HT1080 (cell line): ENCODE measurements around the gene C11orf91. TPM values are rescaled to one million over a fixed set of nuclear protein-coding genes. Genes with fewer than 3 reads are reported as not detected.
"Not testable (repeated sequence)": the region's sequence is repeated elsewhere in the genome, so short reads cannot be mapped to it uniquely, and the experiment has no call there.

Experiments
- DNase-seq: peaks from one replicate; pipeline ENCODE4 v3.0.0-alpha.2; 2015; ENCODE audit warnings: low read depth
- total RNA-seq: library from RNA; depleted of rRNA; stranded (reverse); fragments of >200 nt; shearing (Covaris generic); gene quantifications from 2 replicates; pipeline ENCODE4 v1.2.3, GENCODE V29; 2014

Gene C11orf91
- total RNA-seq, 1 experiment from 2014 or later, result 0.11 TPM

DNA sequence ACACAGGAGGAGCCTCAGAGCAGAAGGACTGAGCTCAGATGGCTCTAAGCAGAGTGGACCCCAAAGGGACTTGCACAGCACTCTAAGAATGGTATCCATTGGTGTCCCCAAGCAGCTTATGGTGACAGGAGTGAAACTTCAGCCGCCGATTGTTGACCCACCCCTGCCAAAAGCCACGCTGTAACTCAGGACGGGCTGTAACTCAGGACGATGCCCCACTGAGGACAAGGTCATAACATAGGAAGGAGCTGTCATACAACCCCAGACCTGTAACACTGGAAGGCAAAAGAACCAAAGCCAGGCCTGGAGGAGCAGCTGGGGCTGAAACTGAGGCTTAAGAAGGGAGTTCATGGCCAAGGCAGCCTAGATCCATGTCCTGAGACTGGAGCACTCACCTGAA, 21.4 kb upstream of the C11orf91 start:
- DNase-seq, result no peak

DNA sequence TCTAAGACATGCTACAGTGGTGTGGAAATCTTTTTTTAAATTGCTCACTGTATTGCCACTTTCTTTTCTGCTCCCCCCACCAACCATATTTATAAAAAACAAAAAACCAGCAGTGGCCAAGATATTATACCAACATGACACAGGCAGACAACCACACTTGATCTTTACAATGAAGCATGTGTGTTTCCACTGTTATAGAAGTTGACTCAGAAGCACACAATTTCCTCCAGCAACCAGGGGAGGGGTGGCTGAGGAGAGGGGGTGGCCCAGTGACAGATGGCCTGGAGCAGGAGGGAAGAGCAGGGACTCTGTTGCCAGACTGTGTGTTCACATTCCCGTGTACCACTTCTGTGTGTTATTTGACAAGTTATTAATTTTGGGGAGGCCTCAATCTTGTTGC, 20.8 kb upstream of the C11orf91 start:
- DNase-seq, result peak; percentile 92

DNA sequence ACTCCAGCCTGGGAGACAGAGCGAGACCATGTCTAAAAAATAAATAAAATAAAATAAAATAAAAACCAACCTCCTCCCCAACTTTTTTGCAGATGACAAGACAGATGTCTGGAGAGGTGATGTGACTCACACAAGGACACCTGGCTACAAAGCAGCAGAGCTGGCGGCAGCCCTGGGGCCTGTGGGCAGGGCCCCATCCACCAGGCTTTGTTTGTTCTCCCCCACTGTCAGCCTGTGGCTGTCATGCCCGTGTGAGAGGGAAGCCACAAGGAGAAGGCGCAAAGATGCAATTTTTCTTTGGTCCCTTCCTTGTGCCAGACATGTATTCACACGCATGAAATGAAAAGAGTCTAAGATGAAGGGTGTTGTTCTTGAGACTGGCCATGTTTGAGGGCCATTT, 19.0 kb upstream of the C11orf91 start:
- DNase-seq, result no peak

DNA sequence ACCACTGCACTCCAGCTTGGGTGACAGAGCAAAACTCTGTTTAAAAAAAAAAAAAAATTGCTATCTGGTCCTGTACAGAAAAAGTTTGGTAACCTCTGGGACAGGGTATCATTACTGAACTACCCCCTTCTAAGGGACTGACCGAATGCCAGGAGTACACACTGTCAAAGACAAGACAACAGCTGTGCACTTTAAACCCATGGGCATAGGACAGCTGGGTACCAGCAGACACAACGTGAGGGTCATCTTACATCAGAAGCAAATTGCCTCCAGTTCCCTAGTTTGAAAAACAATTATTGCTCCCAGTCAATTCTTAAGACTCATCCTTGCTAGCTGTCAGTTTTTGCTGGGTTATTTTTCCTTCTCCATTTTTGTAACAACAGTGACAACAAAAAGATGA, 17.8 kb upstream of the C11orf91 start:
- no peak for DNase-seq

DNA sequence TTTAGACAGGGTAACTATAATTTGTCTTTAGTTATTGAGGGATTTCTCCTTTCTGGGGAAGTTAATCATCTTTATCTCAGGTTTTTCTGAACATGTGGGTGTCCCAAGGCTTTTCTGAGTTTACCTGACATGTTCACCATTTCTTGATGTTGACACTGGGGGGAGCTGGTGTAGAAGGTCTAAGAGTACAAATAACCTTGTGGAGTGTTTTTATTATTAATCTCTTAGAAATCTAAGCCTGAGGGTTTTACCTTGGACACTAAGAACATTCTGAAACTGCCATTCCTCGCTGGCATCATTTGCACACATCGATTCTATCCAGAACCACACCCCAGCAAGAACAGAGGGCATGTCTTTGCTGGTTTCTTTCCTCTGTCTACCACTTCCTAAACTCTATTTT, 15.6 kb upstream of the C11orf91 start:
- peak; percentile 55 for DNase-seq

DNA sequence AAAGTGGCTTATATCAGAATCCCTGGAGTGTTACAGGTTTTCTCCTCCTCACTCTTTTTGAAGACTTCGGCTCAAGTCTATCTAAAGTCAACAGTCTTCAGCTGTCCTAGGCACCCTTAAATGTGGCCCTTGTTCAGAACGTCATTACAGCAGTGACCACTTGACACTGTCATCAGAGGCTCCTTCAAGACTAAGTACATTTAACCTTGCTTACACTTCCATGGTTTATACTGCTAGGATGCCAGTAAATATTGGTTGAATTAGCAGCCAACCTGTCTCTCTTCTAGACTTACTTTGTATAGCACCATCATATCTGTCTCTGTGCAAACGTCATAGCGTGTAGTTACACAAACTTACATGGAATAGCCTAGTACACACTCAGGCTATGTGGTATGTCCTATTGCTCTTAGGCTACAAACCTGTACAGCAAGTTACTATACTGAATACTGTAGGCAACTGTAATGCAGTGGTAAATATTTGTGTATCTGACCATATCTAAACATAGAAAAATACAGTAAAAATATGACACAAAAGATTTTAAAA, 13.3 kb upstream of the C11orf91 start:
- no peak for DNase-seq

DNA sequence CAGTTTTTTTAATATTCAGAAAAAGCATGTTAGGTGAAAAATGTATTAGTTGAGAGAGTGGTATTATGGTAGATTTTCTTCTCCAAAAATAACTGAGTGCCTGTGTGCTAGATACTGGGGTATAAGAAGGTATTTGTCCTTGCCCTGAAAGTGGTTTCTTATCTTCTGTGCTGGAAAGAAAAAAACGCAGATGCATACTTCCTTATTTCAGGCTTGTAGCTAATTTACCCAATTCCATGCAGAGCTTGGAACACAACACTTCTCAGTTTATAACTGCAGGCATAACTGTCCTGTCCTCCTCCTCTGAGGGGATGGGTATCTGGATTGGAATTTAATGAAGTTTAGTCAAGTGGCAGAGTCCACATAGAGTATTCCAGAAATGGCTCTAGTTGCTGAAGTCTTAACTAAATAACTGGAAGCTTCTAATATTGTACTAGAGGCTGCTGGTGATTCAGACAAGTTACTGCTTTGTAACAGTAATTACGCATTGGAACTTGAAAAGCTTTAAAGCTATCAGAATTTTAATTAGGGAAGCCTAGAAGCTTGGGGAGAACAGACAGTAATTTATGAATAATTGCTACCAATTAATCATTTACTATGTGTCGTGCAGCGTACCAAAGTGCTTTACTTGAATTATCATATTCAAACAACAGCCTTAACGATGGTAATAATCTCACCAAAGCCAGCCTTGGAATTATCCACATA, 12.7 kb upstream of the C11orf91 start:
- no peak for DNase-seq

DNA sequence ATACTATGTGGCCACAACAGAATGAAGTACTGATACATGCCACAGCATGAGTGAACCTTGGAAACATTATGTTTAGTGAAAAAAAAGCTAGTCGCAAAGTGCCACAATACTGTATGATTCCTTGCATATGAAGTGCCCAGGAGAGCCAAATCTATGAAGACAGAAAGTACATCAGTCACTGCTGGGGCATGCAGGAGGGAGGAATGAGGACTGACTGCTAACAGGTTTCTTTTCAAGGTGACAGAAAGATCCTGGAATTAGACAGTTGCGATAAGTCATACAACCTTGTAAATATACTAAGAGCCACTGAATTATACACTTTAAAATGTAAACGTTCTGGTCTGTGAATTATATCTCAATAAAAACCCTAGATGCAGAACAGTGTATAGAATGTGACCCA, 11.8 kb upstream of the C11orf91 start:
- DNase-seq, result no peak

DNA sequence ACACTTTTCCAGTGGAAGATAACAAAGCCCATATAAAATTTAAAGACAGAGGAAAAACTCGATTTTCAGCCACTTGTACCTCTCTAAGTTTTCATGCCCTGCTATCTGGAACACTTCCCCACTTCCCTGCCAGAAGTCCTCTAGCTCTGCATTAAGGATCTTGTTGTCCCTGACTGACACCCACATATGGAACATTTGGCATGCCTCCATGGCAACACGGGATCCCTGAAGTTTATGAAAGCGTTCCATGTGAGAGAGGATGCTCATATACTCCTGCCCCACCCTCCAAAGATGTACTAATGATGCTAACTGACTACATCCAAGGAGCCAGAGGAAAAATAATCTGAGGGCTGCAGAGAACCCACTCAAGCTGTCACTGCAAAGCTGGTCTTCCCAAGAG, 8.8 kb upstream of the C11orf91 start:
- DNase-seq, result no peak

DNA sequence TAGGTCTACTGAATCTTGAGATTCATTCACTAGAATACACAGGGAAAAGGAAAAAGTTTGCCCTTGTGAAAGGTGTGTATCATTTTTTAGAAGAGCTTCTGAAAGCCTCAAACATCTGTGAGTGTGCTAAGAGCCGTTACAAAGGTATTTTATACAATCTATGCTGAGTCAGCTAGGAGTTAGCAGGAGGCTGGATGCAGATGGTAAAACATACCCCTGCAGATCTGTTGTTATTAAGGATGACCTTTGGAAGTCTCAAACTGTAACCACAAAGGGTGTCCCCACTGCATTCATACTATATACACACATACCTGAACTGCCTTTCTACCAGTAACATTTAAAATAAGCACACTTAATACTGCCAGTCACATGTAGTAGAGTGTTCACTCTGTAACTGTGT, 8.4 kb upstream of the C11orf91 start:
- DNase-seq, result no peak

DNA sequence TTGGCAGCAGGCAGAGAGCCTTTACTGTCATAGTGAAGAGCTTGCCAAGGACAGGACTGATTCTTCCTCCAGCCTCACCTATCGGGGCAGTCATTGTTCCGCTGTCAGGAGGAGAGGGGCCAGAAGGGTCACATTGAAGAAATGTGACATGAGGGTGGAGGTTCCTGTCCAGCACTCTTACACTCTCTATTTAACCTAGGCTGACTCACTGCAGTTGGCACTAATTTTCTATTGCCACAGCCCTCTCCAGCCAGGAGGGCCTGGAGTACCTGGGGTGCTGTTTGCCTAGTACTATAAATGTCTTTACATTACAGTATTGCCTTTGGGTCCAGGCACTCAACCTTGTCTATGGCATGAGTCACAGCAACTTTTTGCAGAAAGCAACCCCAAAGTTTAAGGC, 7.2 kb upstream of the C11orf91 start:
- DNase-seq, result not testable (repeated sequence)

DNA sequence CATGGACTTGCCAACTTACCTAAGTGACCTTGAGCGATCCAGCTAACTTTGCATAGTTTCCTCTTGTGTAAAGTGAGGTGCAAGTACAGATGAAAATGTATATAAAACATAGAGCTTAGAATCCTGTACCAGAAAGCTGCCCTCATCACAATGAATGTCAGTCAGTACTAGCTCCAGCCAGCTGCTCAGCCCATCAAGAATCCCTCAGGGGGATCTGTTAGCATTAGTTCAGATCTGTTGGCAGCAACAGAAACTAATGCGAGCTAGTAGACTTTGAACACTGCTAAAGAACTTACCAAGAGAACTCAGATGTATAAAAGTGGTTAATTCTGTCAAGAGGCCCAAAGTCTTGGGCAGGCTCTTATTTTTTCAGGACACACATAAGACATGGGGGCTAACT, 6.3 kb upstream of the C11orf91 start:
- DNase-seq, result no peak

DNA sequence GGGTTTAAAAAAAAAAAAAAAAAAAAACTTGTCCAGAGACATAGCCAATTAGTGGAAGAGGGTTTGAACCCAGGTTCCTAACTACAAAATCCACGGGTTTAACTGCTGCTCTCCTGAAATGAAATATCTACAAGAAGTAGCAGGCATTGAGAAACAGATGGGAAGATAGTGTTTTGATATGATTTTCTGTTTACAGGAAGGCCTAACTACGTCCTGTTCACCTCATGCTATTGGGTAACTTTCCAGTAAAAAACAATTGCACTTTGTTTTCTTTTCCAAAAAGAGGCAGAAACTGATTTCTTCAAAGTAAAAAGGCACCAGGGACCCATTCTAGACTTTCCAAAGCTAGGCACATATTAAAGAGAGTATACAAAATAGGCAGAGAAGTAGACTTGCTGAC, 5.9 kb upstream of the C11orf91 start:
- no peak for DNase-seq

DNA sequence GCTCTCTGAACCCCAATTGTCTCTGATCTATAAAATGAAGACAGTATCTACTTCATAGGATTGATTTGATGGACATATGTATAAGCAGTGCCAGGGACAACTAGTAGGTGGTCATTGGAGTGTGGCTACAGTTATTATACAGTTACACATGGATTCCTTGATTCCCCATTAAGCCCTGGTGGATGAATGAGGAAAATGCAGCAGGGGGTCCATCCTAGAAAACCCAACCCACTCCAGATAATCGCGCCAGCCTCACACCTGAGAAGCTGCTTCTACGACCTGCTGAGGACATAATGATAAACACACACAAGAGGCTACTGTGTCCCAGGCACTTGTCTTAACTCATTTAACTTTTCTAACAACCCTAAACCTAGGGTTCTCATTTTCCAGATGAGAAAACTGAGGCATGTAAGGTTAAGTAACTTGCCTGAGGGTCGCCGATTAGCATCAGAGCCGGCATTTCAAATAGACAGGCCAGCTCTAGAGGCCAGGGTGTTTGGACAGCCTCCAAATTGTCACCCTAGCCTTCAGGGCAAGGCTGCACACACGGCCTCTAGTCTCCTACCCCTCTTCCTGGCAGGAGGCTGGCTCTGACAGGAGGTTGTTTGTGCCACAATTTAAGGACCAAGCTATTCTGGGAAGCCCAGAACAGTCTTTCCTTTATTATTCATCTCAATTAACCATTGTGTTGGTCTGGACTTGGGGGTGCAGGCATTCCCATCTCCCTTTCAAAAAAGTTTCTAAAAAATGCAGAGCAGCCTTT, 3.8 kb upstream of the C11orf91 start:
- DNase-seq, result no peak

DNA sequence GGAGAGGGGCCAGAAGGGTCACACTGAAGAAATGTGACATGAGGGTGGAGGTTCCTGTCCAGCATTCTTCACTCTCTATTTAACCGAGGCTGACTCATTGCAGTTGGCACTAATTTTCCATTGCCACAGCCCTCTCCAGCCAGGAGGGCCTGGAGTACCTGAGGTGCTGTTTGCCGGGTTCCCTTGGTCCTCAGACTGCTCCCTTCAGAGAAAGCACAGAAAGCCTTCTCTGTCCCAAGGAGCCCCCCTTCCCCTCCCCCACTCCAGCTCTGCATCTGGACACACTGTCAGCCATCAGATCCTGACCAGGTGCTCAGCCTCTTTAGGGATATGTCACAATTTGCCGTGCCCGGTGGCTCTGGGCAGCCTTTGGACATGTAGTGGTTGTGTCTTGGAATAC, 3.2 kb upstream of the C11orf91 start:
- peak; percentile 73 for DNase-seq

DNA sequence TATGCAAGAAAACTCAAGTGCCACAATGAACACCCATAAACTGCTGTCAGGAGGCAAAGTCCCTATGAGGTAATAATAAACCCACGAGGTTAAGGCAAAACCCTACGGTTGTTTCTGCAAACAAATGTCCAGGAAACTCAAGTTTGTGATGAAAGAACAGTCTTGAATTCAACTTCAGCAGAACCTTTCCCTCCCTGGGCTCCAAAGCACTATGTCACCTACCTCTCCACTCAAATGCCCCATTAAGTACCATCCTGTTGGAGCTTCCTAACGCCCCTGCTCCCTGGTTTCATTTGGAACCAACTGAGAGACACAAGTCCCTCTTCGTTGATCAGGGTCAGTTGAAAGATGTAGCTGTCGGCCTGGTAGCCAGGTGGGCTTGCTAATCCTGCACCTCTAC, 2.6 kb upstream of the C11orf91 start:
- DNase-seq, result no peak

DNA sequence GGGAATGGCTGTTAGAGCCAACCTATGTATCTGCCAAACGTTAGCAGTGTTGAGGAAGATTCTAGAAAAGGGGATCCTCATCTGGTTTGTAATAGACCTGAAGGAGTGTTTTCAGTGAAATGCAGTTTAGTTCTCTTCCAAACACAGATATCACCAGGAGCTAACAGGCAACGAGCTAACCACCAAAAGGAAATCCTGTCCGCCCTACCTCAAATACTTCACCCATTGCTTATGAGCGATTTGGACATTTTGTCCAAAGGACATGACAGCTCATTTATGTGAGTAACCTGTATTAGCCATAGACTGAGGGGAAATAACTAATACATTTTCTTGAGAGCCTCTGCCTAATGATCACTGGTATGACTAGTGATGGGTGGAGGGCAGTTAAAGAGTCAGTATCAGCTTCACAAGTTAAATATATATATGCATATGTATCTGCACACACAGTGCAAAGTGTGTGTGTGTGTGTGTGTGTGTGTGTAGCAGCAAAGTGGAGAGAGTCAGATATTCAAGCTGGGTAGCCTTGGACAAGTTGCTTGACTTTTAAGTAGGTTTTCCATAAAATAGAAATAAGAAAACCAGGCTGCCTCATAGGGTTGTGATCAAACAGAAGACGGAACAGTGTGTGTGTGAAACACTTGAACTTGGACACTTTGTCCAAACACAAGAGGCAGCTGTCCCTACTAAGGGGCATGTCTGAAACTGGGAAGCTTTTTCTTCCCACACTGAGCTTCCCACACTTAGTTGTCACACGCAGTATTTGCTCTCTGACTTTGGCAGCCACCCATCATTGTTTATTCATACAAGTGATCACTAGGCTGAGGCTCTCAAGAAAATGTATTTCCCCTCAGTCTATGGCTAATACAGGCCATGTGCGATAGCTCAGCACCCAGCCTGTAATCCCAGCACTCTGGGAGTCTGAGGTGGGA, 940 bp upstream of the C11orf91 start:
- DNase-seq, result peak; percentile 78

DNA sequence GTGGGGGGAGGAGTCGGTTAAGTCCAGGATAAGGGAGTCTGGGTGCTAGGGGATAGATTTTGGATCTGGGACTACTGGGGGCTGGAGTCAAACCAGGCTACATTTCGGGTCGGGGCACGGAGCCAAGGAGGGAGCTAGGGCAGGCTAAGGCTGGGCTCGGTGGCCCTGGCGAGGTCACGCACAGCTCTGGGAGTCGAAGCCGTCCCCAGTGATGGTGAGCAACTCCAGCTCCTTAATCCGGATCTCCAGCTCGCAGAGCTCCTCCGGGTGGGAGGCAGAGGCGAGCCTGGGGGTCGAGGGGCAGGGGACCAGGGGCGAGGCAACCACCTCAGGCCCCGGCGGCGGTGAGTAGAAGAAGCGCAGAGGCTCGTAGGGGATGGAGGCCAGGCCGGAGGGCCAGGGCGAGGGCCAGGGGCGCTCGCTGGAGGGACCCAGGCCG, 544 bp downstream of the C11orf91 start:
- no peak for DNase-seq

DNA sequence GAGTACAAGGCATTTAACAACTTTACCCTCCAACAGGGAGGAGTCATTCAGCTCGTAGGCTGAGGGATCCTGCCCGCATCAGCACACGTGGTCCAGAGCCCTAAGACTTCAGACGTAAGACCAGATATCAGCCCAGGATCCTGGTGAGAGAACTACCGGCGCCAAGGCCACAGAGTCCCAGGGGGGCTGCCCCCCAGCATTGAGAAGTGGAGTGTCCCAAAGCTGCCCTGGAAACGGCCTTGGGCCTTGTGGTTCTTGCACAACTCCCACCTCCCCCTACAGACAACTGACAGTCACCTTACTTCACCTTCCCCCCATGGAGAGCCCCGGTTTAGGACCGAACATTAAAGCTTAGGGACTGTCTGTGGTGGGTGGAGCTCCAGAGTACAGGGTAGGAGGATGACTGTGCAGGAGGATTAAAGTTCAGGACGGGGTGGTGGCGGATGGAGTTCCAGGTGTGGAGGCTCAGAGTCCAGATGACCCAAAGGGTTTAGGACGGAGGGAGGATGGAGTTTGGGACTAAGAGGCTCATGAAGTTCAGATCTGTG, 1.0 kb downstream of the C11orf91 start:
- no peak for DNase-seq

DNA sequence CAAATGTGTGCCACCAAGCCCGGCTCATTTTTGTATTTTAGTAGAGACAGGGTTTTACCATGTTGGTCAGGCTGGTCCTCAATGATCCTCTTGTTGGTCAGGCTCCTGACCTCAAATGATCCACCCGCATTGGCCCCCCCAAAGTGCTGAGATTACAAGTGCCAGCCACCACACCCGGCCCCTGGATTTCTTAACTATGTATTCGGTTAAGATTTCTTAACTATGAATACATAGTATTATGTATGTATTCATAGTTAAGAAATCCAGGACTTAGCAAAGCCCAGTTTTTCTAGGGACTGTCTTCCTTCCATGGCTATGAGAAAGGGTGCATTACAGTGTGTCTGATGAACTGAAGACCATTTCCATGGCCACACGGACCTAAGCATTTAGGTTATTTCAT, 1.7 kb downstream of the C11orf91 start:
- no peak for DNase-seq

DNA sequence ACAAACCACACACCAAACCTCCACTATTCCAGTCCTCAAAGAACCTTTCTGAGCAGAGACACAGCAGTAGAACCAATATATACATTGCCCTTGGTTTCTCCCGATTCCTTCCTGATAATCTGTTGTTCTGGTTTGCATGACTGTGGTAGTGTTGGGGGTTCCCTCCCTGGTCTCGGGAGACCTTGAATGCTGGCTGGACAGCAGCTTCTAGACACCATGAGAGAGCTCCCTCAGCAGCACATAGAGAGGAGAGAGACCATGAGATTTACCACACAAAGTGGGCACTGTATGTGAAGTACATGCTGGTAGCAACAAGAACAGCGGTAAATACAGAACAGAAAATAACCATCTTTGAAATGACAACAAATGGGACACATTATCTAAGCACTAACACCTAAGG, 2.6 kb downstream of the C11orf91 start:
- no peak for DNase-seq
